ENCODE data around the gene AHRR.

DNA sequence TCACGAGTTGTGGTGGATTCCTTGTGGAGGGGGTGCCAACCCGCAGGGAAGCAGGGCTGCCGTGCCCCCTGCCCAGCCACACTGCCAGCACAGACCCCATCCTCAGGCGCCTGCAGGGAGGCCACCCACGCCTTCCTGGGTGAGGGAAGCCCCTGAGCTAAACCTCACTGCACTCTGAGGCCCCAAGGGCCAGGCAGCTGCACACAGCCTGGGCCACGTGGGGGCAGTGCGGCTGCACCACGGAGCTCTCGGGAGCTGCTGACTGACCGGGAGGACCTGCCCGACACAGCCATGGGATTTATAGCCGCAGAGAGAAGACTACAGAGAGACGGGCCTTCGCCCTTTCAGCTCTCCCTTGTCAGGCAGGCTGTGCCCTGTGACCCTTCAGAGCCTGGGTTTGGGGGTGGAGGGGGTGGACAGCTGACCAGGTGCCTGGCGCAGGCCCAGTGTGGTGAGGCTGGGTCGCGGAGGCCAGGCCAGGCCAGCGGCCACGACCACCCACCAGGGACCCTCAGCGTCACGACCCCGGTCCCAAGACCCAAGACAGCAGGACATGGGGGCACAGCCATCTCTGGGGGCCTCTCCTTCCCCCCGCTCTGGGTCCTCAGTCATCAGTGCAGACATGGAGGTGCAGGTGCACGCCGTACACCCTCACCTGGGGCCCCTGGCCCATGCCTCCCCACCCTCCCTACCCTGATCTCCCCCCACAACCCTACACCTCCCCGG lies 4.3 kb upstream of the AHRR start:
- TF ChIP-seq POLR2AphosphoS5 (IDR thresholded peaks at IDR 0.05; ENCODE audit: low read depth), result no peak
- TF ChIP-seq, protein P1, sequence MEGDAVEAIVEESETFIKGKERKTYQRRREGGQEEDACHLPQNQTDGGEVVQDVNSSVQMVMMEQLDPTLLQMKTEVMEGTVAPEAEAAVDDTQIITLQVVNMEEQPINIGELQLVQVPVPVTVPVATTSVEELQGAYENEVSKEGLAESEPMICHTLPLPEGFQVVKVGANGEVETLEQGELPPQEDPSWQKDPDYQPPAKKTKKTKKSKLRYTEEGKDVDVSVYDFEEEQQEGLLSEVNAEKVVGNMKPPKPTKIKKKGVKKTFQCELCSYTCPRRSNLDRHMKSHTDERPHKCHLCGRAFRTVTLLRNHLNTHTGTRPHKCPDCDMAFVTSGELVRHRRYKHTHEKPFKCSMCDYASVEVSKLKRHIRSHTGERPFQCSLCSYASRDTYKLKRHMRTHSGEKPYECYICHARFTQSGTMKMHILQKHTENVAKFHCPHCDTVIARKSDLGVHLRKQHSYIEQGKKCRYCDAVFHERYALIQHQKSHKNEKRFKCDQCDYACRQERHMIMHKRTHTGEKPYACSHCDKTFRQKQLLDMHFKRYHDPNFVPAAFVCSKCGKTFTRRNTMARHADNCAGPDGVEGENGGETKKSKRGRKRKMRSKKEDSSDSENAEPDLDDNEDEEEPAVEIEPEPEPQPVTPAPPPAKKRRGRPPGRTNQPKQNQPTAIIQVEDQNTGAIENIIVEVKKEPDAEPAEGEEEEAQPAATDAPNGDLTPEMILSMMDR (conservative IDR thresholded peaks at IDR 0.05; ENCODE audit: low read depth in 2 of 2), result peak; percentile 73 to 96
- TF ChIP-seq CREB1 (CRISPR knock-in tag; IDR thresholded peaks at IDR 0.05; ENCODE audit: low read depth), result no peak
- TF ChIP-seq EZH2 (IDR thresholded peaks at IDR 0.05; ENCODE audit: low read depth, unreplicated experiment), result no peak
